Liver (tissue), 9 donors: ENCODE measurements around the gene RASGRP3. TPM values are rescaled to one million over a fixed set of nuclear protein-coding genes. Genes with fewer than 3 reads are reported as not detected.

Experiments
- DNase-seq: peaks from one replicate; pipeline ENCODE4 v3.0.0-alpha.2; 2017; ENCODE audit warnings: low spot score
- H3K27ac ChIP-seq, 2 donors: one replicate each; pipeline ENCODE4 v1.7.0; 2013; ENCODE audit warnings: inconsistent platforms in 2 of 2, low read length in 2 of 2, control low read depth in 1 of 2, low read depth in 1 of 2, mild to moderate bottlenecking in 1 of 2
- H3K27me3 ChIP-seq, 4 donors: one replicate each; pipeline versions ENCODE4 v1.6.1 to v1.7.0; 2013; ENCODE audit warnings: low read length in 3 of 4, inconsistent platforms in 1 of 4, mild to moderate bottlenecking in 1 of 4, moderate library complexity in 1 of 4; ENCODE audit not compliant: control insufficient read depth in 4 of 4, insufficient read depth in 4 of 4
- H3K36me3 ChIP-seq, 4 donors: one replicate each; pipeline versions ENCODE4 v1.6.1 to v1.7.0; 2013; ENCODE audit warnings: low read length in 3 of 4, mild to moderate bottlenecking in 3 of 4, low read depth in 1 of 4, moderate library complexity in 1 of 4; ENCODE audit not compliant: control insufficient read depth in 4 of 4, insufficient read depth in 3 of 4
- H3K4me1 ChIP-seq, 4 donors: one replicate each; pipeline versions ENCODE4 v1.6.1 to v1.7.0; 2013; ENCODE audit warnings: low read length in 3 of 4, mild to moderate bottlenecking in 3 of 4, moderate library complexity in 1 of 4; ENCODE audit not compliant: control insufficient read depth in 4 of 4, insufficient read depth in 4 of 4
- H3K4me3 ChIP-seq, 3 donors: one replicate each; pipeline versions ENCODE4 v1.6.1 to v1.7.0; 2013; ENCODE audit warnings: low read length in 3 of 3, control low read depth in 1 of 3, low read depth in 1 of 3, mild to moderate bottlenecking in 1 of 3
- H3K9ac ChIP-seq, 2 donors: one replicate each; pipeline ENCODE4 v1.7.0; 2013; ENCODE audit warnings: low read length in 2 of 2, mild to moderate bottlenecking in 2 of 2, moderate library complexity in 2 of 2, control low read depth in 1 of 2, low read depth in 1 of 2
- H3K9me3 ChIP-seq, 4 donors: one replicate each; pipeline versions ENCODE4 v1.6.1 to v1.7.0; 2013; ENCODE audit warnings: low read length in 3 of 4; ENCODE audit not compliant: control insufficient read depth in 4 of 4
- ATF3 ChIP-seq: IDR thresholded peaks from 2 replicates; pipeline ENCODE4 v1.6.1; 2016; ENCODE audit warnings: antibody characterized with exemption
- EGR1 ChIP-seq, 2 donors: IDR thresholded peaks; 2 replicates each; pipeline ENCODE4 v1.6.1; 2016 to 2018; ENCODE audit warnings: antibody characterized with exemption in 2 of 2, low read depth in 2 of 2
- FOXA1 ChIP-seq: IDR thresholded peaks from 2 replicates; pipeline ENCODE4 v1.6.1; 2016; ENCODE audit warnings: antibody characterized with exemption
- FOXA2 ChIP-seq: IDR thresholded peaks from 2 replicates; pipeline ENCODE4 v1.6.1; 2016; ENCODE audit warnings: antibody characterized with exemption
- GABPA ChIP-seq, 2 donors: IDR thresholded peaks in 1 of 2; conservative IDR thresholded peaks in 1 of 2; 2 replicates each; pipeline ENCODE4 v1.6.1; 2016; ENCODE audit warnings: antibody characterized with exemption in 2 of 2, mild to moderate bottlenecking in 1 of 2, moderate library complexity in 1 of 2
- HNF4A ChIP-seq, 2 donors: conservative IDR thresholded peaks; 2 replicates each; pipeline ENCODE4 v1.6.1; 2016; ENCODE audit warnings: antibody characterized with exemption in 2 of 2, mild to moderate bottlenecking in 2 of 2
- MAX ChIP-seq: IDR thresholded peaks from 2 replicates; pipeline ENCODE4 v1.6.1; 2016; ENCODE audit warnings: antibody characterized with exemption
- NR2F2 ChIP-seq: IDR thresholded peaks from 2 replicates; pipeline ENCODE4 v1.6.1; 2016; ENCODE audit warnings: antibody characterized with exemption
- RAD21 ChIP-seq, 2 donors: IDR thresholded peaks; 2 replicates each; pipeline ENCODE4 v1.6.1; 2016; ENCODE audit warnings: antibody characterized with exemption in 2 of 2, mild to moderate bottlenecking in 2 of 2
- RXRA ChIP-seq, 2 donors: IDR thresholded peaks; 2 replicates each; pipeline ENCODE4 v1.6.1; 2017 to 2018; ENCODE audit warnings: antibody characterized with exemption in 2 of 2, mild to moderate bottlenecking in 1 of 2
- SP1 ChIP-seq: IDR thresholded peaks from 2 replicates; pipeline ENCODE4 v1.6.1; 2018; ENCODE audit warnings: antibody characterized with exemption, mild to moderate bottlenecking
- YY1 ChIP-seq: IDR thresholded peaks from 2 replicates; pipeline ENCODE4 v1.6.1; 2016; ENCODE audit warnings: antibody characterized with exemption, mild to moderate bottlenecking
- WGBS: extraction: QIAGEN DNeasy Blood & Tissue Kit; methylation state at CpG from one replicate; pipeline ENCODE4 v1.1.7; 2013; 5-methylcytosine and 5-hydroxymethylcytosine counted together
- polyA plus RNA-seq, 2 donors: library from polyadenylated mRNA; stranded (reverse) in 1 of 2; unstranded in 1 of 2; fragments of 200-250 nt in 1 of 2; fragments of >200 nt in 1 of 2; fragmentation: Nextera tagmentation in 1 of 2; extraction: Ambion mirVana in 1 of 2; gene quantifications; one replicate each; pipeline versions ENCODE4 v1.2.1 to v1.2.3, GENCODE V29; 2013 to 2015
- total RNA-seq, 2 donors: library from RNA; depleted of rRNA; stranded (reverse); fragments of >200 nt; gene quantifications; one replicate each; pipeline ENCODE4 v1.2.3, GENCODE V29; 2014
- TF ChIP-seq, protein P1 (sequence below): fragments of 150-350 bp; IDR thresholded peaks from 2 replicates; pipeline ENCODE4 v1.5.1; 2017; ENCODE audit warnings: improper control_type of control experiment, low read depth, low read length; ENCODE audit not compliant: missing input control
- TF ChIP-seq, protein P2 (sequence below): IDR thresholded peaks from 2 replicates; pipeline ENCODE4 v1.6.1; 2016; ENCODE audit warnings: antibody characterized with exemption
- donor health status: healthy.
- donor health status: healthy.
- donor health status: healthy.
- donor health status: healthy.
- donor health status: healthy.

The RASGRP3 gene
- total and polyA plus RNA-seq, 4 donors: 1.8 to 9.9 (median 7.0) TPM

DNA sequence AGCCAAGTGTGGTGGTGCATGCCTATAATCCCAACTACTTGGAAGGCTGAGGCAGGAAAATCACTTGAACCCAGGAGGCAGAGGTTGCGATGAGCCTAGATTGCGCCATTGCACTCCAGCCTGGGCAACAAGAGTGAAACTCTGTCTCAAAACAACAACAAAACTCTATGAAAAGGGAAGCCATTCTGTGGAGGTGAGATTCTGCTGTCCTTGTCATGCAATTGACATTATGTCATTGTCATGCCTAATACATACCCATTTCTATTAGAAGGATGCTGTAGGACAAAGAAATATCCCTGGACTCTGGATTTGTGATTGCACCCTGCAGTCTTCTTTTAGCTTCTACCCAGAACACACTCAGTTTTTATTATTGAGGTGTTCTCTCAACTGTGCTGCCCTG, 8.6 kb downstream of the RASGRP3 start:
- Histone ChIP-seq H3K36me3 (no peaks in the 10 kb centered on the region), H3K27ac (no peak overlapping the region), H3K9me3 (peaks cover 0 to 4% (median 2%) of the 10 kb centered on the region in 4 donors), H3K9ac (no peak overlapping the region), H3K27me3 (no peaks in the 10 kb centered on the region), H3K4me1 (no peaks in the 10 kb centered on the region), H3K4me3 (no peak overlapping the region)
- DNase-seq: no peak
- WGBS: 94% methylated on average over 2 of the region's 2 CpGs
- TF ChIP-seq YY1 (no peak), EGR1 (IDR thresholded peaks at IDR 0.05; ENCODE audit: low read depth in 2 of 2) (no peak), HNF4A (conservative IDR thresholded peaks at IDR 0.05) (no peak), FOXA1 (no peak), NR2F2 (no peak), RAD21 (IDR thresholded peaks at IDR 0.05) (no peak), GABPA (IDR thresholded peaks at IDR 0.05 in 1 of 2, conservative IDR thresholded peaks at IDR 0.05 in 1 of 2) (no peak), SP1 (no peak), ATF3 (no peak), FOXA2 (no peak)
- TF ChIP-seq, protein P1, sequence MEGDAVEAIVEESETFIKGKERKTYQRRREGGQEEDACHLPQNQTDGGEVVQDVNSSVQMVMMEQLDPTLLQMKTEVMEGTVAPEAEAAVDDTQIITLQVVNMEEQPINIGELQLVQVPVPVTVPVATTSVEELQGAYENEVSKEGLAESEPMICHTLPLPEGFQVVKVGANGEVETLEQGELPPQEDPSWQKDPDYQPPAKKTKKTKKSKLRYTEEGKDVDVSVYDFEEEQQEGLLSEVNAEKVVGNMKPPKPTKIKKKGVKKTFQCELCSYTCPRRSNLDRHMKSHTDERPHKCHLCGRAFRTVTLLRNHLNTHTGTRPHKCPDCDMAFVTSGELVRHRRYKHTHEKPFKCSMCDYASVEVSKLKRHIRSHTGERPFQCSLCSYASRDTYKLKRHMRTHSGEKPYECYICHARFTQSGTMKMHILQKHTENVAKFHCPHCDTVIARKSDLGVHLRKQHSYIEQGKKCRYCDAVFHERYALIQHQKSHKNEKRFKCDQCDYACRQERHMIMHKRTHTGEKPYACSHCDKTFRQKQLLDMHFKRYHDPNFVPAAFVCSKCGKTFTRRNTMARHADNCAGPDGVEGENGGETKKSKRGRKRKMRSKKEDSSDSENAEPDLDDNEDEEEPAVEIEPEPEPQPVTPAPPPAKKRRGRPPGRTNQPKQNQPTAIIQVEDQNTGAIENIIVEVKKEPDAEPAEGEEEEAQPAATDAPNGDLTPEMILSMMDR: no peak

DNA sequence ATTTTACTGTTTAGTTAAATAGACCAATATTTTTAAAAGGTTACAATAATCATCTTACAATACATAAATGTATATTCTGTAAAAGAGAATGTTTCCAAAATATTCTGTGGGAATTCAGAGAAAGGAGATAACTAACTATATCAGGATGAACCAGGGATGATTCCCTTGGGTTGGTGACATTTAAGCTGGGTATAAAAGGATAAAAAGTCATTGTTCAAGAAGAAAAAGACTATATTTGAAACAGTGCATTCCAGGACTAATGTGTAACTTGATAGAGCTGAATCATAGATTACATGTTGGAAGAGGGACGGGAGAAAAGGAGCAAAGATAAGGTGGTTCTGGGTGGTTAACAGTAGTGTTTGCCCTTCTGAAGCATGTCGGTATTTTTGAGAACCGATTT, 10.1 kb downstream of the RASGRP3 start:
- no peak overlapping the region for H3K27ac ChIP-seq

More for the DNA sequence above, 10.1 kb downstream of the RASGRP3 start:
- peaks cover 0 to 4% (median 2%) of the 10 kb centered on the region in 4 donors for H3K9me3 ChIP-seq
- no peaks in the 10 kb centered on the region for H3K4me1 ChIP-seq
- TF ChIP-seq MAX (no peak), FOXA2 (no peak), RXRA (IDR thresholded peaks at IDR 0.05) (no peak), SP1 (no peak), NR2F2 (no peak), HNF4A (conservative IDR thresholded peaks at IDR 0.05) (no peak), YY1 (no peak)
- TF ChIP-seq, protein P1: no peak
- TF ChIP-seq, protein P2, sequence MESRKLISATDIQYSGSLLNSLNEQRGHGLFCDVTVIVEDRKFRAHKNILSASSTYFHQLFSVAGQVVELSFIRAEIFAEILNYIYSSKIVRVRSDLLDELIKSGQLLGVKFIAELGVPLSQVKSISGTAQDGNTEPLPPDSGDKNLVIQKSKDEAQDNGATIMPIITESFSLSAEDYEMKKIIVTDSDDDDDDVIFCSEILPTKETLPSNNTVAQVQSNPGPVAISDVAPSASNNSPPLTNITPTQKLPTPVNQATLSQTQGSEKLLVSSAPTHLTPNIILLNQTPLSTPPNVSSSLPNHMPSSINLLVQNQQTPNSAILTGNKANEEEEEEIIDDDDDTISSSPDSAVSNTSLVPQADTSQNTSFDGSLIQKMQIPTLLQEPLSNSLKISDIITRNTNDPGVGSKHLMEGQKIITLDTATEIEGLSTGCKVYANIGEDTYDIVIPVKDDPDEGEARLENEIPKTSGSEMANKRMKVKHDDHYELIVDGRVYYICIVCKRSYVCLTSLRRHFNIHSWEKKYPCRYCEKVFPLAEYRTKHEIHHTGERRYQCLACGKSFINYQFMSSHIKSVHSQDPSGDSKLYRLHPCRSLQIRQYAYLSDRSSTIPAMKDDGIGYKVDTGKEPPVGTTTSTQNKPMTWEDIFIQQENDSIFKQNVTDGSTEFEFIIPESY: no peak
- no peak for DNase-seq
- no peak overlapping the region for H3K4me3 ChIP-seq
- H3K36me3 ChIP-seq: no peaks in the 10 kb centered on the region
- WGBS: 85% methylated on average over 3 of the region's 3 CpGs
- no peaks in the 10 kb centered on the region for H3K27me3 ChIP-seq
- H3K9ac ChIP-seq: no peak overlapping the region
